WERI-Rb-1 (cell line): ENCODE data around the gene CNDP2.

Experiments used
- DNase-seq: peaks from one replicate; pipeline ENCODE4 v3.0.0-alpha.2; 2020
- H3K27ac ChIP-seq: fragments of 250-450 bp; sonication (Bioruptor Pico); 2 replicates; pipeline ENCODE4 v1.5.1; 2020; ENCODE audit warnings: mild to moderate bottlenecking, moderate library complexity
- H3K27me3 ChIP-seq: fragments of 250-450 bp; sonication (Bioruptor Pico); 2 replicates; pipeline ENCODE4 v1.5.1; 2021; ENCODE audit warnings: mild to moderate bottlenecking, low read depth, moderate library complexity; ENCODE audit not compliant: insufficient read depth, severe bottlenecking
- H3K36me3 ChIP-seq: fragments of 250-450 bp; sonication (Bioruptor Pico); 2 replicates; pipeline ENCODE4 v1.5.1; 2020; ENCODE audit warnings: mild to moderate bottlenecking, moderate library complexity
- H3K4me3 ChIP-seq: 2 replicates; pipeline ENCODE4 v1.5.1; 2011; ENCODE audit warnings: low read depth, mild to moderate bottlenecking, control low read depth, low read length
- H3K9me3 ChIP-seq: fragments of 250-450 bp; sonication (Bioruptor Pico); 2 replicates; pipeline ENCODE4 v1.5.1; 2021; ENCODE audit warnings: mild to moderate bottlenecking, moderate library complexity; ENCODE audit not compliant: severe bottlenecking
- CTCF ChIP-seq: IDR thresholded peaks from 2 replicates; pipeline ENCODE4 v1.5.1; 2011; ENCODE audit warnings: low read depth, mild to moderate bottlenecking, control low read depth, inconsistent platforms, low read length

Gene CNDP2

GRCh38 chr18:74477771-74478170 lies 18.4 kb upstream of the CNDP2 start:
- no peak for TF ChIP-seq CTCF
- H3K9me3 ChIP-seq: no peaks in the 10 kb centered on the region
- H3K27me3 ChIP-seq: no peaks in the 10 kb centered on the region
- no peaks in the 10 kb centered on the region for H3K36me3 ChIP-seq
- no peak overlapping the region for H3K4me3 ChIP-seq
- no peak overlapping the region for H3K27ac ChIP-seq
- DNase-seq: no peak

- no peak for DNase-seq
- H3K27ac ChIP-seq: no peak overlapping the region
- H3K4me3 ChIP-seq: no peak overlapping the region
- H3K36me3 ChIP-seq: no peaks in the 10 kb centered on the region
- H3K9me3 ChIP-seq: no peaks in the 10 kb centered on the region
- no peaks in the 10 kb centered on the region for H3K27me3 ChIP-seq
- no peak for TF ChIP-seq CTCF
These were observed 17.8 kb upstream of the CNDP2 start for GRCh38 chr18:74478316-74478715.

- Histone ChIP-seq H3K9me3 (no peaks in the 10 kb centered on the region), H3K27ac (no peak overlapping the region), H3K36me3 (no peaks in the 10 kb centered on the region), H3K4me3 (no peak overlapping the region), H3K27me3 (no peaks in the 10 kb centered on the region)
- no peak for DNase-seq
- TF ChIP-seq CTCF: no peak
These were observed 17.3 kb upstream of the CNDP2 start for GRCh38 chr18:74478880-74479279.

GRCh38 chr18:74479486-74480148 lies 16.5 kb upstream of the CNDP2 start:
- H3K36me3 ChIP-seq: no peaks in the 10 kb centered on the region
- no peaks in the 10 kb centered on the region for H3K9me3 ChIP-seq
- H3K27ac ChIP-seq: no peak overlapping the region
- TF ChIP-seq CTCF: no peak
- no peak overlapping the region for H3K4me3 ChIP-seq
- DNase-seq: no peak
- no peaks in the 10 kb centered on the region for H3K27me3 ChIP-seq

GRCh38 chr18:74480149-74480651 lies 16.0 kb upstream of the CNDP2 start:
- no peak for DNase-seq
- H3K27me3 ChIP-seq: no peaks in the 10 kb centered on the region
- no peaks in the 10 kb centered on the region for H3K9me3 ChIP-seq
- no peak for TF ChIP-seq CTCF
- no peaks in the 10 kb centered on the region for H3K36me3 ChIP-seq
- H3K4me3 ChIP-seq: no peak overlapping the region
- no peak overlapping the region for H3K27ac ChIP-seq

GRCh38 chr18:74482697-74483096 lies 13.5 kb upstream of the CNDP2 start:
- Histone ChIP-seq H3K4me3 (no peak overlapping the region), H3K27ac (no peak overlapping the region), H3K27me3 (no peaks in the 10 kb centered on the region), H3K36me3 (no peaks in the 10 kb centered on the region), H3K9me3 (no peaks in the 10 kb centered on the region)
- TF ChIP-seq CTCF: no peak
- no peak for DNase-seq
